Renal cortical epithelial cell (primary cell): Measurements from ENCODE around the gene SEC14L5. TPM values are rescaled to one million over a fixed set of nuclear protein-coding genes. Genes with fewer than 3 reads are reported as not detected.
"Not testable (repeated sequence)": the region's sequence is repeated elsewhere in the genome, so short reads cannot be mapped to it uniquely, and the experiment has no call there.

Source experiments
- DNase-seq: peaks from one replicate; pipeline ENCODE4 v3.0.0-alpha.2; 2011; ENCODE audit warnings: low read depth
- total RNA-seq: library from RNA; depleted of rRNA; stranded (reverse); fragments of >200 nt; gene quantifications from 2 replicates; pipeline ENCODE4 v1.2.3, GENCODE V29; 2014

The SEC14L5 gene
- total RNA-seq, 1 donor from 2014 or later, result 0.10 TPM

- DNase-seq, result no peak
Measured at GRCh38 chr16:4949986-4950385, 8.1 kb upstream of the SEC14L5 start.

GRCh38 chr16:4951583-4951982 lies 6.5 kb upstream of the SEC14L5 start:
- DNase-seq, result not testable (repeated sequence)

GRCh38 chr16:4954714-4955113 lies 3.4 kb upstream of the SEC14L5 start:
- no peak for DNase-seq

- DNase-seq, result no peak
Measured at GRCh38 chr16:4957420-4957719, 760 bp upstream of the SEC14L5 start.

DNA sequence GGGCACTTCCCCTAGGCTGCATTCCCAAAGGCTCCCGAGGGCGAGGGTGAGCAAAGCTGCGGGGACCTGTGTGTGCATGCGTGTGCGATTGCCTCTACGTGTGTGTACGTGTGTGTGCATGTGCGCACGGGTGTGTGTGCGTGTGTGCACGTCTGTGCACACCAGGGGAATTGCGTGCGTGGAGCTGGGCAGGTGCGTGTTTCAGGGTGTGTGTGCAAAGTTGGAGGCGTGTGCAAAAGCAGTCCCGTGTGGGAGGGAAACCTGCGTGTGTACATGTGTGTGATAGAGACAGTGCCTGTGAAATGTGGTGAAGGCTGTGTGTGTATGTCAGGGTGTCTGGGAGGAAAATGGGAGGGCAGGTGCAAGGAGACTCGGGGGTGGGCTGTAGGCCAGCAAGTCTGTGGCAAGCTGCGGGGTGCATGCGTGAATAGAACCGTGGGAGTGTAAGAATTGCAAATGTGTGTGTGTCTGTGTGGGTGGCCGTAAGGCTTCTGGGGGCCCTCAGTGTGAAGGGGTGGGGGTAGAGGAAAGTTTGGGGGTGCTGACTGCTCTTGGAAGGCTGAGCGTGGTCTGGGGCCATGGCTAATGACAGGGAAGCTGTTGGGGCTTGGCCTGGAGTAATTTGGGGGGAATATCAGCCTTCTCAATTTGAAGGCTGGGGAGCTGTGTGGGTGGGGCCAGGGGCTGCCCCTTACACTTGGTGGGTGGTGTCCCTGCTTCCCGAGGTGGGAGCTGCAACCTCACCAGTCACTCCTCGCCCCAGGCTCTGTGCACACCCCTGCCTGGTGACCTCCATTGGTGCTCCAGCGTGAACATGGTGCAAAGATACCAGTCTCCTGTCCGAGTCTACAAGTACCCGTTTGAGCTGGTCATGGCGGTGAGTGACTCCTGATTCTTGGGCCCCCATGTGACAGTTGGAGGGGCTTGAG lies 644 bp downstream of the SEC14L5 start:
- no peak for DNase-seq

DNA sequence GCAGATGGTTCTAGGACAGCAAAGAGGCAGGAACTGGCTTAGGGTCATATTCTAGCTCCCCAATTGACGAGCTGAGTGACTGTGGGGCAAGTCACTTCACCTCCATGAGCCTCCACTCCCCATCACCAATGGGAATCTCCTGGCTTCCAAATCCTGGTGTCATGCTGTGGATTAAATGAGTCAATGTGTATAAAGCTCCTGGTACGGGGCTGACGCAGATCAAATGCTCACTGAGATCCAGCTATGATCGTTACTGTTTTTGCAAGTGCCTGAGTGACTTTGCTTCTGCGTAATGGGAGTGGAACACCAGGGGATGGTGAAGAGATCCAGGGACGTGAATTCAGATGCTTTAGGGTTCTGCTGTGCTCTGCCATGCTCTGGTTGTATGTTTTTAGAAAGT lies 2.4 kb downstream of the SEC14L5 start:
- no peak for DNase-seq

- DNase-seq, result no peak
Measured at GRCh38 chr16:4962716-4963115, 4.6 kb downstream of the SEC14L5 start.

GRCh38 chr16:4963527-4963926 lies 5.4 kb downstream of the SEC14L5 start:
- DNase-seq, result not testable (repeated sequence)

GRCh38 chr16:4966736-4967453 lies 8.8 kb downstream of the SEC14L5 start:
- DNase-seq, result no peak

GRCh38 chr16:4968278-4968677 lies 10.1 kb downstream of the SEC14L5 start:
- DNase-seq, result not testable (repeated sequence)

GRCh38 chr16:4968879-4969483 lies 10.9 kb downstream of the SEC14L5 start:
- DNase-seq, result no peak

DNA sequence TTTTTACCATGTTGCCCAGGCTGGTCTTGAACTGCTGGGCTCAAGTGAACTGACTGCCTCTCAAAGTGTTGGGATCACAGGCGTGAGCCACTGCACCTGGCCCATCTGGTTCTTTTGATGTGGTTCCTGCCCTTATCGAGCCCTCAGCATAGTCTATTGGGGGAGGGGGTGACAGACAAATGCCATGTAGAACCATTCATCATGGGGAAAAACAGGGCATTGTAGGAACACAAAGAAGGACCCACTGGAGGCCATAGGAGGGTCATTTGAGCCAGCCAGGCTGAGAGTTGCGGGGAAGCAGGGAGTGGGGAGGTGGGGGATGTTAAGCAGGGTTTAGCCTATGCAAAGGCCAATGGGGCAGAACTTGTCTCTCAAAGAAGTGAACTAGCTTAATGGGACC lies 11.9 kb downstream of the SEC14L5 start:
- no peak for DNase-seq

DNA sequence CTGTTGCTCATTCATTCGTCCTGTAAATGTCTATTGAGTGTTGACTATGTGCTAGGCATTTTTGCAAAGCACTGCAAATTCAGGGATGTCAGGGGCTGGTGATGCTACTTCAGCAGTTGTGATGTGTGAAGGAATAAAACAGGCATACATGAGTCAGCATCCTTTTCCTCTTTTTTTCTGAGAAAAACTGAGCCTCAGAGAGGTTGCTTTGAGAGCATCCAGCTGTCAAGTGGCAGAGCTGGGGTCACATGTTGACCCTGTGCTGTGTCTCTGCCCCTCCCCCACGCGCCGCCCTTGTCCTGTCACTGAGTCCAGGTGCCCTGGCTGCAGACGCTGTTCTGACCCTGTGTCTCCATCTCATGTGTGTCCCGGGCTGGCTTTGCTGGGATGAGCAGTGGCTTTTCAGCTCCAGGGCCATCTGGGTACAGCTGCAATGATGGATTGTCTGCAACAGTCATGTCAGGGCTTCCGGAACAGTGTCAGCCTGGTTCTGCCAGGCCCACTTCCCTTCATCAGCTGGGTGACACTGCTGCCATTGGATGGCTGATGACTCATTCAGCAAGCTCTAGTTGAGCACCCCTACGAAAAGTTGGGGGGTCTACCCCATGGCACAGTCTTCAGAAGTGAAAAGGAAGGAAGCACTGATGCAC lies 14.9 kb downstream of the SEC14L5 start:
- DNase-seq, result no peak

DNA sequence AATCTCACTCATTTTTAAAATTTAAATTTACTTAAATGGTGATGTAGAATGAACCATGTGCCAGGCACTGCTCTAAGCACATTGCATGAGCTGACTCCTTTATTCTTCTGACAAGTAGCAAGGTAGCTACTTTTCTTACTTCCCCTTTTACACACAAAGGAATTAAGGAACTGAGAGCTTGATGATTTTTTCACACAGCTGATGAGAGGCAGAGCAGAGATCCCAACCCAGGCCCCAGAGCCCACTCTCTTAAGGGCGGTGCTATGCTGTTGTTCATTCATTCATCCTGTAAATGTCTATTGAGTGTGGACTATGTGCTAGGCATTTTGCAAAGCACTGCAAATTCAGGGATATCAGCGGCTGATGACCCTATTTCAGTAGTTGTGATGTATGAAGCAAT lies 17.9 kb downstream of the SEC14L5 start:
- no peak for DNase-seq

GRCh38 chr16:4976611-4977145 lies 18.5 kb downstream of the SEC14L5 start:
- no peak for DNase-seq

DNA sequence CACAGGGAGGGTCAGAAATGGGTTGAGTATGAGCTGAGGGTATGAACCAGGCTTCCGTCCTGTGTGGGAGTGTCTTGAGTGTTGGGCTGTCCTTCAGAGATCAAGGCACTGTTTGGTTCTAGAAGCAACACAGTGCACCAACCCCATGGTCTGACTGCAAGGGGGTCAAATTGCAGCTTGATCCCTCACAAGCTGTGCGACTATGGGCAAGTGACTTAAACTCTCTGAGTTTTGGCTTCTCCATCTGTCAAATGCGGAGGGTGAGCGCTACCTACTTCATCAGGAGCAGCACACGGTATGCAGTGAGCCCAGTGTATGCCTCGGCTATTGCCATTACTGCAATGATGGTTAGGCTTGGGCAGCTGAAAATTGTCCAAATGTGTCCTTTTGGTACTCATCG lies 21.0 kb downstream of the SEC14L5 start:
- DNase-seq, result no peak

- DNase-seq, result no peak
Measured at GRCh38 chr16:4979736-4980660, 21.9 kb downstream of the SEC14L5 start.

GRCh38 chr16:4980691-4981090 lies 22.6 kb downstream of the SEC14L5 start:
- no peak for DNase-seq

- no peak for DNase-seq
Measured at GRCh38 chr16:4981473-4981872, 23.3 kb downstream of the SEC14L5 start.

- DNase-seq, result no peak
Measured at GRCh38 chr16:4982056-4982867, 24.1 kb downstream of the SEC14L5 start.
